Keratinocyte (primary cell): ENCODE measurements around the gene NCBP3. TPM values are rescaled to one million over a fixed set of nuclear protein-coding genes. Genes with fewer than 3 reads are reported as not detected.

ENCODE experiments used
- DNase-seq: peaks from one replicate; pipeline ENCODE4 v3.0.0-alpha.2; 2011; ENCODE audit warnings: low read depth, missing footprints, low spot score
- FAIRE-seq: peaks from 2 replicates; lab custom pipeline; 2011; peaks lifted over from hg19 to GRCh38; lab: Jason Lieb, UNC
- H2AFZ ChIP-seq: 2 replicates; pipeline ENCODE4 v1.6.0; 2012; ENCODE audit warnings: low read length, control low read depth, inconsistent platforms; ENCODE audit not compliant: control insufficient read depth
- H3K27ac ChIP-seq: 2 replicates; pipeline ENCODE4 v1.5.1; 2011; ENCODE audit warnings: low read length; ENCODE audit not compliant: control insufficient read depth, insufficient read depth
- H3K27me3 ChIP-seq: 3 replicates; pipeline ENCODE4 v1.6.0; 2011; ENCODE audit warnings: low read length; ENCODE audit not compliant: control insufficient read depth, insufficient read depth; ENCODE audit errors: extremely low read depth
- H3K36me3 ChIP-seq, 2 experiments: 2 replicates in 1 of 2; 3 replicates in 1 of 2; pipeline ENCODE4 v1.5.1; 2011; ENCODE audit warnings: low read length in 2 of 2, mild to moderate bottlenecking in 1 of 2; ENCODE audit not compliant: control insufficient read depth in 2 of 2, insufficient read depth in 2 of 2; ENCODE audit errors: extremely low read depth in 1 of 2
- H3K4me1 ChIP-seq: 3 replicates; pipeline ENCODE4 v1.5.1; 2011; ENCODE audit warnings: low read length; ENCODE audit not compliant: control insufficient read depth, insufficient read depth; ENCODE audit errors: extremely low read depth
- H3K4me2 ChIP-seq: 3 replicates; pipeline ENCODE4 v1.6.0; 2011; ENCODE audit warnings: low read depth, low read length; ENCODE audit not compliant: control insufficient read depth, insufficient read depth; ENCODE audit errors: extremely low read depth
- H3K4me3 ChIP-seq, 3 experiments: fragments of 200-600 bp in 1 of 3; sonication (generic) in 1 of 3; 2 replicates in 2 of 3; 3 replicates in 1 of 3; pipeline ENCODE4 v1.5.1; 2011 to 2016; ENCODE audit warnings: low read length in 3 of 3, mild to moderate bottlenecking in 3 of 3, control low read depth in 2 of 3, inconsistent platforms in 1 of 3, low read depth in 1 of 3, mixed read lengths in 1 of 3, mixed run types in 1 of 3, moderate library complexity in 1 of 3; ENCODE audit not compliant: control insufficient read depth in 2 of 3, insufficient read depth in 2 of 3; ENCODE audit errors: extremely low read depth in 1 of 3
- H3K79me2 ChIP-seq: 2 replicates; pipeline ENCODE4 v1.6.0; 2012; ENCODE audit warnings: low read length; ENCODE audit not compliant: control insufficient read depth, insufficient read depth
- H3K9ac ChIP-seq: 3 replicates; pipeline ENCODE4 v1.6.0; 2011; ENCODE audit warnings: low read length; ENCODE audit not compliant: control insufficient read depth, insufficient read depth; ENCODE audit errors: extremely low read depth
- H3K9me1 ChIP-seq: 3 replicates; pipeline ENCODE4 v1.6.0; 2011; ENCODE audit warnings: low read length; ENCODE audit not compliant: control insufficient read depth, insufficient read depth; ENCODE audit errors: extremely low read depth
- H3K9me3 ChIP-seq: 2 replicates; pipeline ENCODE4 v1.5.1; 2012; ENCODE audit warnings: low read depth, low read length; ENCODE audit not compliant: control insufficient read depth
- H4K20me1 ChIP-seq: 3 replicates; pipeline ENCODE4 v1.6.0; 2011; ENCODE audit warnings: low read length; ENCODE audit not compliant: control insufficient read depth, insufficient read depth; ENCODE audit errors: extremely low read depth
- CTCF ChIP-seq, 3 experiments: IDR thresholded peaks in 1 of 3; conservative IDR thresholded peaks in 1 of 3; optimal IDR thresholded peaks in 1 of 3; 2 replicates in 2 of 3; 3 replicates in 1 of 3; pipeline versions ENCODE3 to v1.5.1; 2011; ENCODE audit warnings: low read length in 3 of 3, mild to moderate bottlenecking in 3 of 3, moderate library complexity in 2 of 3, control low read depth in 1 of 3, inconsistent platforms in 1 of 3; ENCODE audit not compliant: insufficient read depth in 2 of 3; ENCODE audit errors: extremely low read depth in 1 of 3
- EZH2 ChIP-seq: IDR thresholded peaks from one replicate; pipeline ENCODE4 v1.6.1; 2012; ENCODE audit warnings: inconsistent platforms, mild to moderate bottlenecking, low read length, moderate library complexity
- dilution Hi-C: fragments of 300-500 bp; cut with MboI; formaldehyde crosslinking; loops from one replicate; pipeline ENCODE4 v1.7.0; 2020; ENCODE audit warnings: low sequenced_read_pairs; ENCODE audit not compliant: extremely low pct_ligation_motif_present
- polyA plus RNA-seq, 5 experiments: library from polyadenylated mRNA; depleted of rRNA in 3 of 5; stranded (reverse) in 3 of 5; stranded (forward) in 1 of 5; unstranded in 1 of 5; fragments of >200 nt; gene quantifications; 1 replicate in 1 of 5; 2 replicates in 3 of 5; 3 replicates in 1 of 5; pipeline versions ENCODE4 v1.2.1 to v1.2.3, GENCODE V29; 2011 to 2012; ENCODE audit warnings: missing spikeins in 2 of 5, low read depth in 1 of 5, low replicate concordance in 1 of 5

NCBP3 gene
- polyA plus RNA-seq, 1 donor (not counting 4 experiments of a cell fraction or from before 2014, with no cell fraction given): 22.1 TPM

- H2AFZ ChIP-seq: no peak overlapping the region
- no peaks in the 10 kb centered on the region for H4K20me1 ChIP-seq
- H3K27me3 ChIP-seq: no peaks in the 10 kb centered on the region
- H3K4me2 ChIP-seq: no peak overlapping the region
- no peak overlapping the region for H3K27ac ChIP-seq
- no peak overlapping the region for H3K4me3 ChIP-seq
- H3K9ac ChIP-seq: no peak overlapping the region
- FAIRE-seq (no peak), DNase-seq (no peak)
- H3K9me3 ChIP-seq: no peaks in the 10 kb centered on the region
- TF ChIP-seq EZH2 (no peak), CTCF (optimal IDR thresholded peaks at IDR 0.05 in 1 of 3, IDR thresholded peaks at IDR 0.05 in 1 of 3, conservative IDR thresholded peaks at IDR 0.05 in 1 of 3; ENCODE audit: extremely low read depth in 1 of 3, insufficient read depth in 2 of 3, low read length in 3 of 3) (no peak)
- dilution Hi-C loops: no loop called here
- H3K9me1 ChIP-seq: no peaks in the 10 kb centered on the region
- no peaks in the 10 kb centered on the region for H3K79me2 ChIP-seq
- no peaks in the 10 kb centered on the region for H3K36me3 ChIP-seq
- H3K4me1 ChIP-seq: no peaks in the 10 kb centered on the region
These were observed 72.5 kb downstream of the NCBP3 start for GRCh38 chr17:3773511-3773910.

GRCh38 chr17:3772764-3773163 lies 73.3 kb downstream of the NCBP3 start:
- no peaks in the 10 kb centered on the region for H3K79me2 ChIP-seq
- no peak for TF ChIP-seq CTCF (optimal IDR thresholded peaks at IDR 0.05 in 1 of 3, IDR thresholded peaks at IDR 0.05 in 1 of 3, conservative IDR thresholded peaks at IDR 0.05 in 1 of 3; ENCODE audit: extremely low read depth in 1 of 3, insufficient read depth in 2 of 3, low read length in 3 of 3)
- TF ChIP-seq EZH2: no peak
- H3K36me3 ChIP-seq: no peaks in the 10 kb centered on the region
- no peaks in the 10 kb centered on the region for H3K9me3 ChIP-seq
- no peaks in the 10 kb centered on the region for H3K27me3 ChIP-seq
- no peak overlapping the region for H2AFZ ChIP-seq
- H3K4me3 ChIP-seq: no peak overlapping the region
- no peak for DNase-seq
- no peak overlapping the region for H3K27ac ChIP-seq
- no peaks in the 10 kb centered on the region for H4K20me1 ChIP-seq
- FAIRE-seq: no peak
- dilution Hi-C loops: no loop called here
- no peaks in the 10 kb centered on the region for H3K9me1 ChIP-seq
- no peaks in the 10 kb centered on the region for H3K4me1 ChIP-seq
- H3K4me2 ChIP-seq: no peak overlapping the region
- H3K9ac ChIP-seq: no peak overlapping the region
